Measurements from ENCODE around the gene ZG16.
"Not testable (repeated sequence)": the region's sequence is repeated elsewhere in the genome, so short reads cannot be mapped to it uniquely, and the experiment has no call there.

ZG16 gene

DNA sequence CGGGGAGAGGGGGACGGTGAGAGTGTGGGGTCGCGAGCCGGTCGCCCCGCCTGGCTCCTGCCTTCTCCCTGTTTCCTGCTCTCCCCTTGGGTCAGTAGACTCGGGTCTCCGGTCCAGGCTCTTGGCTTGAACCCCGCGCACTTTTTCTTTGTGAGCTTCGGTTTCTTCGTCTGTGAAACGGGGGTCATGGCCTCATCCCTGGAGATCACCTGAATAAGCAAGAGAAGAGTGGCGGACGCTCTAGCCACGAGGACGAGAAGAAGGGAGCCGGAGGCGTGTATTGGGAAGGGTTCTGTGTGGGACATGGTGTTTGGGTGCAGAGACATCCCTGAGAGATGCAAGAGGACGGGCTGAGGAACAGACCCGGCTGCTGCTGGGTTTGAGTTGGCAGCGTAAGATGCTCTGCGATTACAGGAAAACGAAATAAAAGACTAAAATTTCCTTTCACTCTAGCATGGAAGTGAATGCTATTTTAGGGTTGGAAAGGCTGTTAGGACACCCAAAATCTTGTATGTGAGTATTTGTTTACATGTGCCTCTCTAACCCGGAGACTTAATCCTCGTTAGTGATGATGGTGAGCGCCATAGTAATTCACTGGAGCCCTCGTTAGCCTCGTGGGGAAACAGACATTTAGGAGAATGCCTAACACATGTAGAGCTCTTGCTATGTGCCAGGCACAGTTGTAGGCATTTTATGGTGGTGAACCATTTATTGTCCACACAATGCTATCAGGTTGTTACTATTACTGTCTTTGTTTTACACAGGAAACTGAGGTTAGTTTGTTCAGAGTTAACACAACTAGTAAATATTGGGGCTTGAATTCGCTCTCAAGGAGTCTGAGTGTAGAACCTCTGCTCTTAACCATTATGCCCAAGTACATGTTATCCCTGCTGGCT, 13.1 kb downstream of the ZG16 start:
- peak overlapping the region; percentile 92 for H3K4me2 ChIP-seq (ENCODE audit: low read length)
- peaks cover 24% of the 10 kb centered on the region for H3K36me3 ChIP-seq (replicated peaks; ENCODE audit: low read depth, low read length)
- H3K9ac ChIP-seq (ENCODE audit: low read length), result peak overlapping the region; percentile 84
- H3K27me3 ChIP-seq (ENCODE audit: low read depth, low read length), result no peaks in the 10 kb centered on the region
- H3K4me1 ChIP-seq (ENCODE audit: low read length), result peaks cover 13% of the 10 kb centered on the region
- H4K20me1 ChIP-seq (ENCODE audit: insufficient read depth, low read length), result 0 out of 2 replicates have a peak, but pooled peaks cover 4% of the 10 kb centered on the region
- H3K9me3 ChIP-seq (ENCODE audit: insufficient read depth, low read length), result no peaks in the 10 kb centered on the region
- peak overlapping the region; percentile 88 for H3K4me3 ChIP-seq (ENCODE audit: low read length)
- H3K79me2 ChIP-seq (ENCODE audit: low read length), result peaks cover 63% of the 10 kb centered on the region
- TF ChIP-seq EZH2phosphoT487 (IDR thresholded peaks at IDR 0.05; ENCODE audit: low read depth), result no peak
- TF ChIP-seq, protein P1, sequence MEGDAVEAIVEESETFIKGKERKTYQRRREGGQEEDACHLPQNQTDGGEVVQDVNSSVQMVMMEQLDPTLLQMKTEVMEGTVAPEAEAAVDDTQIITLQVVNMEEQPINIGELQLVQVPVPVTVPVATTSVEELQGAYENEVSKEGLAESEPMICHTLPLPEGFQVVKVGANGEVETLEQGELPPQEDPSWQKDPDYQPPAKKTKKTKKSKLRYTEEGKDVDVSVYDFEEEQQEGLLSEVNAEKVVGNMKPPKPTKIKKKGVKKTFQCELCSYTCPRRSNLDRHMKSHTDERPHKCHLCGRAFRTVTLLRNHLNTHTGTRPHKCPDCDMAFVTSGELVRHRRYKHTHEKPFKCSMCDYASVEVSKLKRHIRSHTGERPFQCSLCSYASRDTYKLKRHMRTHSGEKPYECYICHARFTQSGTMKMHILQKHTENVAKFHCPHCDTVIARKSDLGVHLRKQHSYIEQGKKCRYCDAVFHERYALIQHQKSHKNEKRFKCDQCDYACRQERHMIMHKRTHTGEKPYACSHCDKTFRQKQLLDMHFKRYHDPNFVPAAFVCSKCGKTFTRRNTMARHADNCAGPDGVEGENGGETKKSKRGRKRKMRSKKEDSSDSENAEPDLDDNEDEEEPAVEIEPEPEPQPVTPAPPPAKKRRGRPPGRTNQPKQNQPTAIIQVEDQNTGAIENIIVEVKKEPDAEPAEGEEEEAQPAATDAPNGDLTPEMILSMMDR (IDR thresholded peaks at IDR 0.05; ENCODE audit: low read depth, low read length), result no peak
- H2AFZ ChIP-seq (ENCODE audit: low read depth, low read length), result peak overlapping the region; percentile 34; the same call in 1 of the 2 replicates
- H3K27ac ChIP-seq (ENCODE audit: low read length), result peak overlapping the region; percentile 47

DNA sequence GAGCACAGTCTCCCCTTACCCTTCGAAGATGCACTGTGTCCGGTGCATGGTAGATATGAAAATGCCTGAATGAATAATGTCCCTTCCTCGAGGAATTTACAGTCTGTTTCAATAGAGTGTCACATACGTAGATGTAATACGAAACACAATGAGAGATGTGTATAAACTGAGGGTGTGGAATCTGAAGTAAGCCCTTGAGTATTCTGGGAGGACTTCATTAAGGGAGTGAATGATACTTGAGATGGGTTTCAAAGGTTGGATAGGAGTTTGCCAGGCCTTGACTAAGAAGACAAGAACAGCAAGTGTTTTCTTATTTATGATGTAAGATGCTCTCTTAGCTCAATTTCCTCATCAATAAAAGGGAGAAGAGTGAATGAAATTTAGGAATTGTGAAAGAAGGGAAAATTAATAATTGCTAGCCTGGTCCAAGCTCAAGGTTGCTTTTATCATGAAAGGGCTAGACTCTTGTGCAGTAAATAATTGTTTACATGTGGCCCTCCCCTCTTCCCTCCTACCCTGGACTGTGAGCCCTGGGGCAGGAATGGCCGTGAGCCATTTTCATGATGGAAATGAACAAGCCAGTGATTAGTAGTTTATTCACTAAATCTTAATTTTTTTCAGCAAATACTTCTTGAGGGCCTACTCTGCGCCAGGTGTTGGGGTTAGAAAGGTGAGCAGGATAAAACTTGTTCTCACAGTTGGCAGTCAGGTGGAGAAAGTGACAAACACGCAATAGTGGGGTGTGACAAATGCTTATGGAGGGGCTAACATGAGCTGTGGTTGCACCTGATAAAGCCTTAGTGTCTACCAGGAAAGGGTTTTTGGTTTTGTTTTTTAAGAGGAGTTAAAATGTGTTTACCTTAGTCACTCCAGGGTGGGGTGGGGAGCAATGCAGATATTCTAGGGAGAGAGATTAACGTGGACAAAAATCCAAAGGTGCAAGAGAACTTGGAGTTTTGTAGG, 14.1 kb downstream of the ZG16 start:
- no peaks in the 10 kb centered on the region for H3K27me3 ChIP-seq (ENCODE audit: low read depth, low read length)
- H3K27ac ChIP-seq (ENCODE audit: low read length), result no peak overlapping the region
- TF ChIP-seq, protein P1 (IDR thresholded peaks at IDR 0.05; ENCODE audit: low read depth, low read length), result no peak
- no peak for TF ChIP-seq EZH2phosphoT487 (IDR thresholded peaks at IDR 0.05; ENCODE audit: low read depth)
- H4K20me1 ChIP-seq (ENCODE audit: insufficient read depth, low read length), result 0 out of 2 replicates have a peak, but pooled peaks cover 4% of the 10 kb centered on the region
- H3K9ac ChIP-seq (ENCODE audit: low read length), result peak overlapping the region; percentile 84
- peaks cover 33% of the 10 kb centered on the region for H3K36me3 ChIP-seq (replicated peaks; ENCODE audit: low read depth, low read length)
- peaks cover 70% of the 10 kb centered on the region for H3K79me2 ChIP-seq (ENCODE audit: low read length)
- peaks cover 13% of the 10 kb centered on the region for H3K4me1 ChIP-seq (ENCODE audit: low read length)
- peak overlapping the region; percentile 92 for H3K4me2 ChIP-seq (ENCODE audit: low read length)
- no peaks in the 10 kb centered on the region for H3K9me3 ChIP-seq (ENCODE audit: insufficient read depth, low read length)
- H3K4me3 ChIP-seq (ENCODE audit: low read length), result peak overlapping the region; percentile 88
- no peak overlapping the region for H2AFZ ChIP-seq (ENCODE audit: low read depth, low read length)

DNA sequence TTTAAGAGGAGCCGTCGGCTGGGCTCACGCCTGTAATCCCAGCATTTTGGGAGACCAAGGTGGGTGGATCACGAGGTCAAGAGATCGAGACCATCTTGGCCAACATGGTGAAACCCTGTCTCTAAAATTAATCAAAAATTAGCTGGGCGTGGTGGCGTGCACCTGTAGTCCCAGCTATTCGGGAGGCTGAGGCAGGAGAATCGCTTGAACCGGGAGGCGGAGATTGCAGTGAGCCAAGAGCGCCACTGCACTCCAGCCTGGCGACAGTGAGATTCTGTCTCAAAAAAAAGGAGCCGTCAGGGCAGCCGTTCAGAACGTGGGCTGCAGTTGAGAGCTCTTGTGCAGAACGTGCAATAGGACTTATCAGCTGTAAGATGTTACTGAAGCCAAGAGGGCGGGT, 15.1 kb downstream of the ZG16 start:
- peaks cover 39% of the 10 kb centered on the region for H3K36me3 ChIP-seq (replicated peaks; ENCODE audit: low read depth, low read length)
- H3K9ac ChIP-seq (ENCODE audit: low read length); H3K4me2 ChIP-seq (ENCODE audit: low read length); H3K9me3 ChIP-seq (ENCODE audit: insufficient read depth, low read length); H3K4me3 ChIP-seq (ENCODE audit: low read length); H4K20me1 ChIP-seq (ENCODE audit: insufficient read depth, low read length); H3K27me3 ChIP-seq (ENCODE audit: low read depth, low read length); H2AFZ ChIP-seq (ENCODE audit: low read depth, low read length); H3K27ac ChIP-seq (ENCODE audit: low read length): not testable (repeated sequence)
- H3K79me2 ChIP-seq (ENCODE audit: low read length), result peaks cover 70% of the 10 kb centered on the region
- peaks cover 13% of the 10 kb centered on the region for H3K4me1 ChIP-seq (ENCODE audit: low read length)

DNA sequence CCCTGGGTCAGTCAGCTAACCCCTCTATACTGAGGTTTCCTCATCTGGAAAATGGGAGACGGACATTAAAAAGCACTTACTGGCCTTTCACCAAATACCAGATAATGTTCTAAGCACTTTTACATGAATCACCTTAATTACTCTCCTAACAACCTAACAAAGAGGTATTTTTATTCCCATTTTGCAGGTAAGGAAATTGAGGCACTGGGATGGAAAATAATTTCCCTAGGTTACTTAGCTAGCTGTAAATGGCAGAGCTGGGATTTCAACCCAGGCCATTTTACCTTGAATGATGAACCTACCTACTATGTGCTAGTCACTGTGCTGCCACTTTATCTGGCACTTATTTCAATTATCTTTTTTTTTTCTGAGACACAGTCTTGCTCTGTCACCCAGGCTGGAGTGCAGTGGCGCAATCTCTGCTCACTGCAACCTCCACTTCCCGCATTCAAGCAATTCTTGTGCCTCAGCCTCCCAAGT, 16.2 kb downstream of the ZG16 start:
- Histone ChIP-seq H4K20me1 (ENCODE audit: insufficient read depth, low read length) (0 out of 2 replicates have a peak, but pooled peaks cover 4% of the 10 kb centered on the region), H3K9ac (ENCODE audit: low read length) (no peak overlapping the region), H3K27me3 (ENCODE audit: low read depth, low read length) (no peaks in the 10 kb centered on the region), H3K4me3 (ENCODE audit: low read length) (no peak overlapping the region), H3K9me3 (ENCODE audit: insufficient read depth, low read length) (no peaks in the 10 kb centered on the region), H3K27ac (ENCODE audit: low read length) (no peak overlapping the region), H3K4me1 (ENCODE audit: low read length) (peaks cover 13% of the 10 kb centered on the region), H3K79me2 (ENCODE audit: low read length) (peaks cover 70% of the 10 kb centered on the region), H2AFZ (ENCODE audit: low read depth, low read length) (no peak overlapping the region), H3K36me3 (replicated peaks; ENCODE audit: low read depth, low read length) (peaks cover 50% of the 10 kb centered on the region), H3K4me2 (ENCODE audit: low read length) (no peak overlapping the region)
- TF ChIP-seq, protein P1 (IDR thresholded peaks at IDR 0.05; ENCODE audit: low read depth, low read length), result no peak
- no peak for TF ChIP-seq EZH2phosphoT487 (IDR thresholded peaks at IDR 0.05; ENCODE audit: low read depth)
